ENCODE results near the gene UBE2D2.

The UBE2D2 gene

GRCh38 chr5:139676951-139677735 lies 116.0 kb downstream of the UBE2D2 start:
- TF ChIP-seq CTCF (conservative IDR thresholded peaks at IDR 0.05; ENCODE audit: low read length): no peak
- H3K4me3 ChIP-seq (ENCODE audit: low read length): no peak overlapping the region
- no peak for DNase-seq (ENCODE audit: low read depth)
